Heart right ventricle (tissue), 16 donors: ENCODE data around the gene CPEB2. TPM values are rescaled to one million over a fixed set of nuclear protein-coding genes. Genes with fewer than 3 reads are reported as not detected.

Experiments used
- ATAC-seq, 8 donors: fragments of 200-7000 bp; cut with Tn5 transposase; one replicate each; pipeline ENCODE4 v1.9.1; 2020; ENCODE audit warnings: mild to moderate bottlenecking in 8 of 8, moderate library complexity in 8 of 8, moderate number of reproducible peaks in 1 of 8
- DNase-seq, 2 donors: peaks; one replicate each; pipeline ENCODE4 v3.0.0-alpha.2; 2020
- H3K27ac ChIP-seq, 10 donors: fragments of 200-600 bp; sonication (generic) in 2 of 10; one replicate each; pipeline versions ENCODE4 v1.5.0 to v1.8.0; 2020 to 2022; ENCODE audit warnings: mild to moderate bottlenecking in 3 of 10
- H3K27me3 ChIP-seq, 7 donors: fragments of 200-600 bp; one replicate each; pipeline ENCODE4 v1.8.0; 2021 to 2022; ENCODE audit warnings: mild to moderate bottlenecking in 2 of 7
- H3K36me3 ChIP-seq, 9 donors: fragments of 200-600 bp; sonication (generic) in 1 of 9; one replicate each; pipeline versions ENCODE4 v1.5.0 to v1.8.0; 2020 to 2022; ENCODE audit warnings: mild to moderate bottlenecking in 2 of 9
- H3K4me1 ChIP-seq, 9 donors: fragments of 200-600 bp; sonication (generic) in 1 of 9; one replicate each; pipeline versions ENCODE4 v1.5.0 to v1.8.0; 2020 to 2022; ENCODE audit warnings: mild to moderate bottlenecking in 4 of 9
- H3K4me3 ChIP-seq, 10 donors: fragments of 200-600 bp; sonication (generic) in 2 of 10; one replicate each; pipeline versions ENCODE4 v1.5.0 to v1.8.0; 2020 to 2022; ENCODE audit warnings: mild to moderate bottlenecking in 7 of 10, moderate library complexity in 2 of 10
- H3K9me3 ChIP-seq, 11 donors: fragments of 200-600 bp in 10 of 11; sonication (generic) in 2 of 11; one replicate each; pipeline versions ENCODE4 v1.5.0 to v1.8.0; 2013 to 2022; ENCODE audit warnings: mild to moderate bottlenecking in 2 of 11, control low read depth in 1 of 11, moderate library complexity in 1 of 11
- CTCF ChIP-seq, 9 donors: fragments of 200-600 bp; sonication (generic) in 2 of 9; IDR thresholded peaks; one replicate each; pipeline versions ENCODE4 v1.5.0 to v1.8.0; 2021 to 2022; ENCODE audit warnings: antibody characterized with exemption in 9 of 9, mild to moderate bottlenecking in 5 of 9, moderate library complexity in 1 of 9
- WGBS, 2 donors: extraction: QIAGEN DNeasy Blood & Tissue Kit; methylation state at CpG; one replicate each; pipeline ENCODE4 v1.1.7; 2013; ENCODE audit warnings: inconsistent platforms in 1 of 2; 5-methylcytosine and 5-hydroxymethylcytosine counted together
- intact Hi-C, 10 donors: fragments of 100-400 bp; cut with DNase I; formaldehyde crosslinking; loops; one replicate each; pipeline versions ENCODE4 v1.11.1 to v1.14.2; 2022
- polyA plus RNA-seq, 2 donors: library from polyadenylated mRNA; stranded (reverse); fragments of 200-250 nt; gene quantifications; one replicate each; pipeline ENCODE4 v1.2.3, GENCODE V29; 2013
- total RNA-seq, 10 donors: library from RNA; stranded (reverse); fragmentation: NEBNext Ultra II Directional in 3 of 10; extraction: Animal tissue kit (Norgen Biotek cat#: 25700) in 3 of 10; gene quantifications; one replicate each; pipeline versions ENCODE4 v1.2.1 to v1.2.4, GENCODE V29; 2021 to 2023
- donor health status: Arrhythmogenic right ventricular cardiomyopathy.
- donor health status: ischemic (EF 13 %, LVEDD 7.1; RV severe dilation, severe dysfunction).
- donor health status: healthy with polysubstance abuse.
- donor health status: DM: no; HTN: yes; CAD: no.
- donor health status: DM: no; HTN: no; CAD: no.
- donor health status: ischemic (EF 25% LVEDD 6.9; RV normal size, moderate dysfunction).
- donor health status: ischemic (EF 25% LVEDD 5.7; RV mildly dilated, moderate dysfunction).
- donor health status: healthy.
- donor health status: DM: yes; HTN: yes; CAD: no.
- donor health status: Ischemic cardiomyopathy.
- donor health status: ischemic (EF 35%, LVEDD 5.7; RV mildly dilated, moderate dysfunction).
- donor health status: nonischemic (EF 11% LVEDD 7.7; RV severe dilation, severe dysfunction).
- donor health status: DM: yes; HTN: yes; CAD: no.
- donor health status: PGD.
- donor health status: ischemic (EF 29% LVEDD 5.4; RV normal size, mild dysfunction).
- donor health status: nonischemic (EF 23%, LVEDD 6.1; RV moderate dilation, normal function).

Gene CPEB2
- total and polyA plus RNA-seq, 12 donors: 2.4 to 31.8 (median 21.1) TPM

GRCh38 chr4:15118292-15118691 is 116.0 kb downstream of the CPEB2 start:
- Histone ChIP-seq H3K9me3 (peaks cover 0 to 6% (median 0%) of the 10 kb centered on the region in 11 donors), H3K36me3 (no peaks in the 10 kb centered on the region), H3K27ac (no peak overlapping the region), H3K4me1 (no peaks in the 10 kb centered on the region), H3K27me3 (no peaks in the 10 kb centered on the region), H3K4me3 (no peak overlapping the region)
- TF ChIP-seq CTCF (IDR thresholded peaks at IDR 0.05): no peak
- 46 to 54% methylated on average over 4 of the region's 4 CpGs for WGBS, 2 donors
- no peak for DNase-seq
- intact Hi-C loops: no loop called here
- ATAC-seq: no peak
